Kidney (tissue), 14 donors: ENCODE results near the gene RTP5. TPM values are rescaled to one million over a fixed set of nuclear protein-coding genes. Genes with fewer than 3 reads are reported as not detected.

Experiments
- DNase-seq, 5 donors: peaks; one replicate each; pipeline ENCODE4 v3.0.0-alpha.2; 2013 to 2020
- FAIRE-seq: peaks from 2 replicates; lab custom pipeline; 2012; peaks lifted over from hg19 to GRCh38; lab: Jason Lieb, UNC
- H3K27ac ChIP-seq, 2 donors: one replicate each; pipeline ENCODE4 v1.7.0; 2013; ENCODE audit warnings: low read depth in 2 of 2, low read length in 2 of 2, inconsistent platforms in 1 of 2
- H3K27me3 ChIP-seq: one replicate; pipeline ENCODE4 v1.7.1; 2013; ENCODE audit warnings: low read length, inconsistent platforms; ENCODE audit not compliant: control insufficient read depth, insufficient read depth
- H3K36me3 ChIP-seq, 3 donors: one replicate each; pipeline versions ENCODE4 v1.7.0 to v1.7.1; 2013; ENCODE audit warnings: low read length in 3 of 3, control low read depth in 1 of 3, inconsistent platforms in 1 of 3; ENCODE audit not compliant: insufficient read depth in 3 of 3, control insufficient read depth in 2 of 3
- H3K4me1 ChIP-seq, 3 donors: one replicate each; pipeline versions ENCODE4 v1.7.0 to v1.7.1; 2013; ENCODE audit warnings: low read length in 3 of 3, inconsistent platforms in 1 of 3, low read depth in 1 of 3; ENCODE audit not compliant: control insufficient read depth in 2 of 3, insufficient read depth in 2 of 3
- H3K4me3 ChIP-seq, 3 donors: one replicate each; pipeline versions ENCODE4 v1.7.0 to v1.8.1; 2013; ENCODE audit warnings: low read length in 3 of 3, control low read depth in 1 of 3, inconsistent platforms in 1 of 3
- H3K9ac ChIP-seq, 3 donors: one replicate each; pipeline versions ENCODE4 v1.7.0 to v1.7.1; 2013; ENCODE audit warnings: low read length in 3 of 3, control low read depth in 1 of 3, inconsistent platforms in 1 of 3
- H3K9me3 ChIP-seq, 3 donors: one replicate each; pipeline versions ENCODE4 v1.7.0 to v1.7.1; 2013; ENCODE audit warnings: low read length in 3 of 3, control low read depth in 1 of 3, inconsistent platforms in 1 of 3; ENCODE audit not compliant: control insufficient read depth in 2 of 3, insufficient read depth in 1 of 3
- intact Hi-C: fragments of 100-400 bp; cut with DNase I; formaldehyde crosslinking; loops from one replicate; pipeline ENCODE4 v1.11.1; 2022
- polyA plus RNA-seq: library from polyadenylated mRNA; stranded (reverse); fragments of 350-450 nt; fragmentation: Illumina TruSeq; extraction: RNeasy Lipid Tissue Mini Kit (QIAGEN cat#74804); gene quantifications from one replicate; pipeline ENCODE4 v1.2.3, GENCODE V29; 2014; ENCODE audit warnings: low read depth, low replicate concordance; ENCODE audit not compliant: insufficient read depth
- total RNA-seq: library from RNA; stranded (reverse); fragmentation: NEBNext Ultra II Directional; extraction: Animal tissue kit (Norgen Biotek cat#: 25700); gene quantifications from one replicate; pipeline ENCODE4 v1.2.1, GENCODE V29; 2021
- TF ChIP-seq, protein P1 (sequence below): IDR thresholded peaks from 3 replicates; pipeline ENCODE4 v1.5.1; 2012; ENCODE audit warnings: mild to moderate bottlenecking, moderate library complexity, borderline replicate concordance; ENCODE audit not compliant: insufficient read depth; ENCODE audit errors: extremely low read depth
- donor health status: control.
- donor health status: control.
- donor health status: control.
- donor health status: control.
- donor health status: control.
- donor health status: DM: yes; HTN: yes; CAD: no.
- donor health status: Normal renal cell carcinoma (clear cell type).

RTP5 gene
- total and polyA plus RNA-seq, 2 donors from 2014 or later, result 0.13 TPM; not detected in 1

DNA sequence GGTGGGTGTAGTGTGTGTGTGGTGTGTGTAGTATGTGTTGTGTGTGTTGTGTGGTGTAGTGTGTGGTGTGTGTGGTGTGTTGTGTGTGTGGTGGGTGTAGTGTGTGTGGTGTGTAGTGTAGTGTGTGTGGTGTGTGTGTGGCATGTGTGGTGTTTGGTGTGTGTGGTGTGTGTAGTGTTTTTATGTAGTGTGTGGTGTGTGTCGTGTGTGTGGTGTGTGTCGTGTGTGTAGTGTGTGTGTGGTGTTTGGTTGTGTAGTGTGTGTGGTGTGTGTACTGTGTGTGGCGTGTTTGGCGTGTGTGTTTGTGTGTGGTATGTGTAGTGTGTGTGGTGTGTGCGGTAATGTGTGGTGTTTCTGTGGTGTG lies 4.7 kb upstream of the RTP5 start:
- no peak overlapping the region for H3K9ac ChIP-seq
- TF ChIP-seq, protein P1, sequence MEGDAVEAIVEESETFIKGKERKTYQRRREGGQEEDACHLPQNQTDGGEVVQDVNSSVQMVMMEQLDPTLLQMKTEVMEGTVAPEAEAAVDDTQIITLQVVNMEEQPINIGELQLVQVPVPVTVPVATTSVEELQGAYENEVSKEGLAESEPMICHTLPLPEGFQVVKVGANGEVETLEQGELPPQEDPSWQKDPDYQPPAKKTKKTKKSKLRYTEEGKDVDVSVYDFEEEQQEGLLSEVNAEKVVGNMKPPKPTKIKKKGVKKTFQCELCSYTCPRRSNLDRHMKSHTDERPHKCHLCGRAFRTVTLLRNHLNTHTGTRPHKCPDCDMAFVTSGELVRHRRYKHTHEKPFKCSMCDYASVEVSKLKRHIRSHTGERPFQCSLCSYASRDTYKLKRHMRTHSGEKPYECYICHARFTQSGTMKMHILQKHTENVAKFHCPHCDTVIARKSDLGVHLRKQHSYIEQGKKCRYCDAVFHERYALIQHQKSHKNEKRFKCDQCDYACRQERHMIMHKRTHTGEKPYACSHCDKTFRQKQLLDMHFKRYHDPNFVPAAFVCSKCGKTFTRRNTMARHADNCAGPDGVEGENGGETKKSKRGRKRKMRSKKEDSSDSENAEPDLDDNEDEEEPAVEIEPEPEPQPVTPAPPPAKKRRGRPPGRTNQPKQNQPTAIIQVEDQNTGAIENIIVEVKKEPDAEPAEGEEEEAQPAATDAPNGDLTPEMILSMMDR, result no peak

DNA sequence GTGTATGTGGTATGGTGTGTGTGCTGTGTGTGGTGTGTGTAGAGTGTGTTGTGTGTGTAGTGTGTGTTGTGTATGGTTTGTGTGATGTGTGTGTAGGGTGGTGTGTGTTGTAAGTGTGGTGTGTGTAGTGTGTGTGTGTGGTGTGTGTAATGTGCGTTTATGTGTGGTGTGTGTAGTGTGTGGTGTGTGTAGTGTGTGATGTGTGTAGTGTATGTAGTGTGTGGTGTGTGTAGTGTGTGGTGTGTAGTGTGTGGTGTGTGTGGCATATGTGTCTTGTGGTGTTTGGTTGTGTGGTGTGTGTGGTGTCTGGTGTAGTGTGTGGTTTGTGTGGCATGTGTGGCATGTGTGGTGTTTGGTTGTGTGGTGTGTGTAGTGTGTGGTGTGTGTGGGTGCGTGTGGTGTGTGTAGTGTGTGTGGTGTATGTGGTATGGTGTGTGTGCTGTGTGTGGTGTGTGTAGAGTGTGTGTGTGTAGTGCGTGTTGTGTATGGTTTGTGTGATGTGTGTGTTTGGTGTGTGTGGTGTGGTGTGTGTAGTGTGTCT lies 4.0 kb upstream of the RTP5 start:
- TF ChIP-seq, protein P1, result no peak
- FAIRE-seq, result no peak

More for the DNA sequence above, 4.7 kb upstream of the RTP5 start:
- Histone ChIP-seq H3K9me3 (peaks cover 0 to 9% (median 0%) of the 10 kb centered on the region in 3 donors), H3K4me1 (peaks cover 0 to 6% (median 4%) of the 10 kb centered on the region in 3 donors), H3K27ac (no peak overlapping the region), H3K36me3 (peaks cover 0 to 3% (median 0%) of the 10 kb centered on the region in 3 donors), H3K27me3 (peaks cover 19% of the 10 kb centered on the region), H3K4me3 (peak overlapping the region in 1 of 3 donors; percentile 7)
- intact Hi-C loops, result no loop called here
- FAIRE-seq (no peak), DNase-seq (no peak)

DNA sequence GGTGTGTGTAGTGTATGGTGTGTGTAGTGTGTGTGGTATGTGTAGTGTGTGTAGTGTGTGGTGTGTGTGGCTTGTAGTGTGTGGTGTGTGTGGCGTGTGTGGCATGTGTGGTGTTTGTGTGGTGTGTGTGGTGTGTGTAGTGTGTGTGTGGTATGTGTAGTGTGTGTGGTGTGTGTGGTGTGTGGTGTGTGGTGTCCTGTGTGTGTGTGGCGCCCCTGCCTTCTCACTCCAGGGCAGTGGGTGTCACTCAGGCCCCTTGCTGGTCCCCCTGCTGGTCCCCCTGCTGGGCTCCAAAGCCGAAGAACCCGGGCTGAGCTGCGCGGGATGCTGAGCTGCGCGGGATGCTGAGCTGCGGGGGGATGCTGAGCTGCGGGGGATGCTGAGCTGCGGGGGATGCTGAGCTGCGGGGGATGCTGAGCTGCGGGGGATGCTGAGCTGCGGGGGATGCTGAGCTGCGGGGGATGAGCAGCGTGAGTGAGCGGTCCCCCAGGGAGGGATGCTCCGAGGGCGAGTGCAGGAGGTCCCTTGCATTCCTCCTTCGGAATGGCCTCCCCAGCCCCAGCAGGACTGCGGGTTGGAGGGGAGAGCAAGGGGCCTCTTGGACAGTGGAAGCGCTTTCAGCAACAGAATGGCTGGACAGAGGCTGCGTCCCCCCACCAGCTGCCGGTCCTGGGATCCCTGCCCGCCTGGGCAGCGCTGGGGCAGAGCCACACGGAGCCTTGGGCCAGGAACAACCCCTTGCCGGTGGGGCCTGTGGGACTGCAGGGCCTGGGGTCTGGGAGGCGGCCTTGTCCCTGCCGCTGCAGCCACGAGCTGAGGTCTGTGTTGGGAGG lies 3.4 kb upstream of the RTP5 start:
- intact Hi-C loops, result no loop called here
- Histone ChIP-seq H3K9ac (no peak overlapping the region), H3K27ac (no peak overlapping the region), H3K9me3 (peaks cover 0 to 9% (median 0%) of the 10 kb centered on the region in 3 donors), H3K4me1 (peaks cover 0 to 6% (median 4%) of the 10 kb centered on the region in 3 donors), H3K4me3 (no peak overlapping the region), H3K36me3 (peaks cover 0 to 3% (median 0%) of the 10 kb centered on the region in 3 donors), H3K27me3 (peaks cover 19% of the 10 kb centered on the region)
- TF ChIP-seq, protein P1, result no peak
- DNase-seq (peak in 4 of 5 donors; percentile 65 to 81 (median 78)), FAIRE-seq (no peak)

More for the DNA sequence above, 4.0 kb upstream of the RTP5 start:
- Histone ChIP-seq H3K9me3 (peaks cover 0 to 9% (median 0%) of the 10 kb centered on the region in 3 donors), H3K4me1 (peaks cover 0 to 6% (median 4%) of the 10 kb centered on the region in 3 donors), H3K27ac (no peak overlapping the region), H3K36me3 (peaks cover 0 to 3% (median 0%) of the 10 kb centered on the region in 3 donors), H3K4me3 (no peak overlapping the region), H3K27me3 (peaks cover 19% of the 10 kb centered on the region), H3K9ac (no peak overlapping the region)
- intact Hi-C loops, result no loop called here
- DNase-seq, result no peak
